ENCODE results near the gene CSNK2A3. TPM values are rescaled to one million over a fixed set of nuclear protein-coding genes. Genes with fewer than 3 reads are reported as not detected.

Gene CSNK2A3
- total and polyA plus RNA-seq, 2 of the 13 experiments (the other 11 are each of a cell fraction or from before 2014, with no cell fraction given) = 1.7 to 3.5 TPM

GRCh38 chr11:11391796-11392463 lies 38.9 kb upstream of the CSNK2A3 start:
- TF ChIP-seq ZC3H13 (CRISPR knock-in tag; IDR thresholded peaks at IDR 0.05) = no peak
- no TSS peak for BruUV-seq (replicated peaks)
- Histone ChIP-seq H3K27me3 (ENCODE audit: control insufficient read depth in 1 of 2, insufficient read depth in 2 of 2, low read length in 2 of 2) (peaks cover 0 to 7% of the 10 kb centered on the region in 2 experiments; a peak in 3 of 5 replicates), H3K4me3 (replicated peaks in 1 of 3; ENCODE audit: insufficient read depth in 1 of 3, low read depth in 2 of 3, low read length in 3 of 3) (no peak overlapping the region), H4K20me1 (ENCODE audit: insufficient read depth, low read length) (no peaks in the 10 kb centered on the region), H3K9ac (ENCODE audit: insufficient read depth, low read depth, low read length) (no peak overlapping the region), H3K4me1 (ENCODE audit: insufficient read depth, low read length) (no peaks in the 10 kb centered on the region), H3K9me3 (ENCODE audit: low read length) (no peaks in the 10 kb centered on the region), H3K79me2 (ENCODE audit: insufficient read depth, low read length) (no peaks in the 10 kb centered on the region), H3K27ac (ENCODE audit: extremely low read length, insufficient read depth, low read length) (no peak overlapping the region), H2AFZ (ENCODE audit: low read length) (no peak overlapping the region), H3K4me2 (ENCODE audit: low read depth, low read length) (no peak overlapping the region), H3K36me3 (replicated peaks in 1 of 2; ENCODE audit: control insufficient read depth in 1 of 2, insufficient read depth in 2 of 2, low read length in 2 of 2) (no peaks in the 10 kb centered on the region)
- ChIA-PET CTCF (ENCODE audit: low intra/inter-chr PET ratio, low total read pairs) (no interaction called here), POLR2A (no interaction called here)
- no peak for DNase-seq (ENCODE audit: low spot score)
- no peak for FAIRE-seq
- no peak for ATAC-seq
- in situ Hi-C loops (cut with HindIII; ENCODE audit: extremely low pct_ligation_motif_present, low pct_unique_long_range_greater_than_20kb) = no loop called here
- intact Hi-C loops (cut with micrococcal nuclease; ENCODE audit: unreplicated experiment) = no loop called here
- WGBS (ENCODE audit: low lambda C conversion rate) = 32% methylated on average over 10 of the region's 13 CpGs

- no peak overlapping the region for H3K4me2 ChIP-seq (ENCODE audit: low read depth, low read length)
- H3K27ac ChIP-seq (ENCODE audit: extremely low read length, insufficient read depth, low read length) = no peak overlapping the region
- H4K20me1 ChIP-seq (ENCODE audit: insufficient read depth, low read length) = no peaks in the 10 kb centered on the region
- in situ Hi-C loops (cut with HindIII; ENCODE audit: extremely low pct_ligation_motif_present, low pct_unique_long_range_greater_than_20kb) (no loop called here), intact Hi-C loops (cut with micrococcal nuclease; ENCODE audit: unreplicated experiment) (no loop called here)
- no peak overlapping the region for H2AFZ ChIP-seq (ENCODE audit: low read length)
- FAIRE-seq (no peak), DNase-seq (ENCODE audit: low spot score) (no peak), ATAC-seq (no peak)
- POLR2A ChIA-PET = no interaction called here
- no peak overlapping the region for H3K4me3 ChIP-seq (replicated peaks in 1 of 3; ENCODE audit: insufficient read depth in 1 of 3, low read depth in 2 of 3, low read length in 3 of 3)
- CTCF ChIA-PET (ENCODE audit: low intra/inter-chr PET ratio, low total read pairs) = no interaction called here
- H3K36me3 ChIP-seq (replicated peaks in 1 of 2; ENCODE audit: control insufficient read depth in 1 of 2, insufficient read depth in 2 of 2, low read length in 2 of 2) = no peaks in the 10 kb centered on the region
- no peaks in the 10 kb centered on the region for H3K9me3 ChIP-seq (ENCODE audit: low read length)
- no TSS peak for BruUV-seq (replicated peaks)
- peaks cover 0 to 7% of the 10 kb centered on the region in 2 experiments; a peak in 3 of 5 replicates for H3K27me3 ChIP-seq (ENCODE audit: control insufficient read depth in 1 of 2, insufficient read depth in 2 of 2, low read length in 2 of 2)
- H3K9ac ChIP-seq (ENCODE audit: insufficient read depth, low read depth, low read length) = no peak overlapping the region
- H3K4me1 ChIP-seq (ENCODE audit: insufficient read depth, low read length) = no peaks in the 10 kb centered on the region
- no peak for TF ChIP-seq CREM (IDR thresholded peaks at IDR 0.05)
- no peak for TF ChIP-seq CREM (CRISPR knock-in tag; IDR thresholded peaks at IDR 0.05)
- peak; percentile 50 for TF ChIP-seq ZNF629 (CRISPR knock-in tag; conservative IDR thresholded peaks at IDR 0.05)
- no peaks in the 10 kb centered on the region for H3K79me2 ChIP-seq (ENCODE audit: insufficient read depth, low read length)
These were observed 38.1 kb upstream of the CSNK2A3 start for GRCh38 chr11:11391169-11391568.

Data from HepG2 (cell line).